Neural progenitor cell (in vitro differentiated cells): ENCODE measurements around the gene OR6C6. TPM values are rescaled to one million over a fixed set of nuclear protein-coding genes. Genes with fewer than 3 reads are reported as not detected.

Experiments
- DNase-seq: peaks from one replicate; pipeline ENCODE4 v3.0.0-alpha.2; 2016; ENCODE audit warnings: low spot score
- H2AFZ ChIP-seq: fragments of 200-600 bp; sonication (generic); replicated peaks from 2 replicates; pipeline ENCODE4 v1.6.1; 2016; ENCODE audit warnings: antibody characterized with exemption
- H3F3A ChIP-seq: fragments of 200-600 bp; sonication (generic); 2 replicates; pipeline ENCODE4 v1.6.1; 2016; ENCODE audit warnings: antibody characterized with exemption, low read depth
- H3K27ac ChIP-seq: fragments of 200-600 bp; sonication (generic); 2 replicates; pipeline ENCODE4 v1.5.1; 2016; ENCODE audit warnings: mild to moderate bottlenecking
- H3K27me3 ChIP-seq: fragments of 200-600 bp; sonication (generic); 2 replicates; pipeline ENCODE4 v1.6.1; 2016; ENCODE audit warnings: mild to moderate bottlenecking, moderate library complexity
- H3K36me3 ChIP-seq: fragments of 200-600 bp; sonication (generic); 2 replicates; pipeline ENCODE4 v1.5.1; 2016
- H3K4me1 ChIP-seq: fragments of 200-600 bp; sonication (generic); 2 replicates; pipeline ENCODE4 v1.6.1; 2016; ENCODE audit warnings: mixed run types
- H3K4me2 ChIP-seq: fragments of 200-600 bp; sonication (generic); 2 replicates; pipeline ENCODE4 v1.6.1; 2016
- H3K4me3 ChIP-seq: fragments of 200-600 bp; sonication (generic); 2 replicates; pipeline ENCODE4 v1.5.1; 2016
- H3K79me2 ChIP-seq: fragments of 200-600 bp; sonication (generic); 2 replicates; pipeline ENCODE4 v1.6.1; 2016; ENCODE audit warnings: low read depth
- H3K9ac ChIP-seq: fragments of 200-600 bp; sonication (generic); 2 replicates; pipeline ENCODE4 v1.6.1; 2016
- H3K9me3 ChIP-seq: fragments of 200-600 bp; sonication (generic); 2 replicates; pipeline ENCODE4 v1.5.1; 2016; ENCODE audit warnings: low read depth
- H4K20me1 ChIP-seq: fragments of 200-600 bp; sonication (generic); 2 replicates; pipeline ENCODE4 v1.6.1; 2016; ENCODE audit warnings: low read depth
- H3K27ac Mint-ChIP-seq: 3 replicates; pipeline ENCODE4 v1.8.0; 2021; ENCODE audit warnings: mixed read lengths
- H3K27me3 Mint-ChIP-seq: 2 replicates; pipeline ENCODE4 v1.8.0; 2022; ENCODE audit warnings: low read depth, mild to moderate bottlenecking, inconsistent platforms, moderate library complexity, mixed read lengths; ENCODE audit not compliant: insufficient read depth
- H3K36me3 Mint-ChIP-seq: 3 replicates; pipeline ENCODE4 v1.8.0; 2021; ENCODE audit warnings: mixed read lengths
- H3K4me1 Mint-ChIP-seq: 3 replicates; pipeline ENCODE4 v1.8.0; 2021; ENCODE audit warnings: mixed read lengths
- H3K4me3 Mint-ChIP-seq: 3 replicates; pipeline ENCODE4 v1.8.0; 2021; ENCODE audit warnings: mild to moderate bottlenecking, moderate library complexity, mixed read lengths
- H3K9me3 Mint-ChIP-seq: 3 replicates; pipeline ENCODE4 v1.8.0; 2020; ENCODE audit warnings: mixed read lengths
- EZH2 ChIP-seq: fragments of 200-600 bp; sonication (generic); IDR thresholded peaks from 2 replicates; pipeline ENCODE4 v1.6.1; 2017; ENCODE audit warnings: antibody characterized with exemption, mild to moderate bottlenecking, moderate library complexity
- EZH2phosphoT487 ChIP-seq: fragments of 200-600 bp; sonication (generic); IDR thresholded peaks from 2 replicates; pipeline ENCODE4 v1.6.1; 2017; ENCODE audit warnings: antibody characterized with exemption
- total RNA-seq: library from RNA; depleted of rRNA; stranded (reverse); fragments of >200 nt; gene quantifications from 2 replicates; pipeline ENCODE4 v1.2.3, GENCODE V29; 2015; ENCODE audit warnings: low replicate concordance
- TF ChIP-seq, protein P1 (sequence below): fragments of 200-600 bp; sonication (generic); IDR thresholded peaks from 2 replicates; pipeline ENCODE4 v1.5.1; 2017; ENCODE audit warnings: antibody characterized with exemption, mild to moderate bottlenecking

Gene OR6C6
- total RNA-seq, 1 donor from 2014 or later = not detected

DNA sequence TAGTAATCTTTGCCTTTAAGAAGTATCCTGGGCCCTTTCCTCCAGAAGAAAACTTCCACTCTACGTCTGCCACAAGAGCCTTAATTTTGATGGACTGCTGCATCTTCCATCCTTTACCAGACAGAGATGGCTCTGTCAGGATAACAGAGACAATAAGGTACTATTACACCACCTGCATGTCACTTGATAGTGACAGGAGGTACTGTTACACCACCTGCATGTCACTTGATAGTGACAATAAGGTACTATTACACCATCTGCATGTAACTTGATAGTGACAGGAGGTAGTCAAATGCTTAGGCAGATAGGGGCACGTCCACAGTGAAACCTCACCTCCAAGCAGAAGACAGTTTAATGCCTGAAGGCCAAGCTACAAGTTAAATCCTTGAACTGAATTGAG, 38.1 kb downstream of the OR6C6 start:
- Histone ChIP-seq H3K4me2 (no peak overlapping the region), H3K9ac (no peak overlapping the region), H3K27ac (no peak overlapping the region), H4K20me1 (no peaks in the 10 kb centered on the region), H3K79me2 (no peaks in the 10 kb centered on the region), H3F3A (no peaks in the 10 kb centered on the region), H3K4me3 (no peak overlapping the region), H2AFZ (no peak overlapping the region), H3K36me3 (no peaks in the 10 kb centered on the region), H3K9me3 (no peaks in the 10 kb centered on the region), H3K4me1 (no peaks in the 10 kb centered on the region), H3K27me3 (no peaks in the 10 kb centered on the region)
- H3K27me3 Mint-ChIP-seq = no peaks in the 10 kb centered on the region
- DNase-seq = no peak
- no peaks in the 10 kb centered on the region for H3K36me3 Mint-ChIP-seq
- no peak overlapping the region for H3K27ac Mint-ChIP-seq
- no peak overlapping the region for H3K4me3 Mint-ChIP-seq
- no peaks in the 10 kb centered on the region for H3K4me1 Mint-ChIP-seq
- TF ChIP-seq EZH2 (no peak), EZH2phosphoT487 (no peak)
- TF ChIP-seq, protein P1, sequence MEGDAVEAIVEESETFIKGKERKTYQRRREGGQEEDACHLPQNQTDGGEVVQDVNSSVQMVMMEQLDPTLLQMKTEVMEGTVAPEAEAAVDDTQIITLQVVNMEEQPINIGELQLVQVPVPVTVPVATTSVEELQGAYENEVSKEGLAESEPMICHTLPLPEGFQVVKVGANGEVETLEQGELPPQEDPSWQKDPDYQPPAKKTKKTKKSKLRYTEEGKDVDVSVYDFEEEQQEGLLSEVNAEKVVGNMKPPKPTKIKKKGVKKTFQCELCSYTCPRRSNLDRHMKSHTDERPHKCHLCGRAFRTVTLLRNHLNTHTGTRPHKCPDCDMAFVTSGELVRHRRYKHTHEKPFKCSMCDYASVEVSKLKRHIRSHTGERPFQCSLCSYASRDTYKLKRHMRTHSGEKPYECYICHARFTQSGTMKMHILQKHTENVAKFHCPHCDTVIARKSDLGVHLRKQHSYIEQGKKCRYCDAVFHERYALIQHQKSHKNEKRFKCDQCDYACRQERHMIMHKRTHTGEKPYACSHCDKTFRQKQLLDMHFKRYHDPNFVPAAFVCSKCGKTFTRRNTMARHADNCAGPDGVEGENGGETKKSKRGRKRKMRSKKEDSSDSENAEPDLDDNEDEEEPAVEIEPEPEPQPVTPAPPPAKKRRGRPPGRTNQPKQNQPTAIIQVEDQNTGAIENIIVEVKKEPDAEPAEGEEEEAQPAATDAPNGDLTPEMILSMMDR = no peak
- no peaks in the 10 kb centered on the region for H3K9me3 Mint-ChIP-seq

DNA sequence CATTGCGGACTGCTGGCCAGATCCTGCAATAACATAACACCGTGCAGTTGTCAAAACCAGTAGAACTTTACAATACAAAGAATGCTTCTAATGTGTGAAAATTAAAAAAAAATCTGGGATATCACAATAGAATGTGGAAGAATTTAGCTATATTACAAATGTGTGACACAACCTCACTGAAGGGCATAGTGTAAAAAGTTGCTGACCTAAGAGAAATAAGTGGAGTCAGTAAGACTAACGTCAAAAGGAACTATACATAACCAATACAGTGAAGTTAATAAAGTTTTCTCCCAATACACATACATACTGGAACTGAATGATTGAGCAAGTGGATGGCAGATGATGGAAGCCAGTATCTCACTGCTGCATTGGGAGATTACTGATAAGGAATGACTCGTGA, 39.5 kb downstream of the OR6C6 start:
- H3K4me3 ChIP-seq = no peak overlapping the region
- H2AFZ ChIP-seq = no peak overlapping the region
- H3K27ac Mint-ChIP-seq = no peak overlapping the region
- TF ChIP-seq, protein P1 = no peak
- TF ChIP-seq EZH2phosphoT487 (no peak), EZH2 (no peak)
- no peaks in the 10 kb centered on the region for H3K27me3 ChIP-seq
- H3K9ac ChIP-seq = no peak overlapping the region
- H3K27me3 Mint-ChIP-seq = no peaks in the 10 kb centered on the region
- DNase-seq = no peak
- H3K79me2 ChIP-seq = no peaks in the 10 kb centered on the region
- H3K9me3 ChIP-seq = no peaks in the 10 kb centered on the region
- H3K27ac ChIP-seq = no peak overlapping the region
- no peaks in the 10 kb centered on the region for H3K36me3 ChIP-seq
- no peaks in the 10 kb centered on the region for H3K9me3 Mint-ChIP-seq
- no peaks in the 10 kb centered on the region for H3F3A ChIP-seq
- H3K4me1 ChIP-seq = no peaks in the 10 kb centered on the region
- no peak overlapping the region for H3K4me3 Mint-ChIP-seq
- H3K36me3 Mint-ChIP-seq = no peaks in the 10 kb centered on the region
- no peaks in the 10 kb centered on the region for H3K4me1 Mint-ChIP-seq
- no peak overlapping the region for H3K4me2 ChIP-seq
- H4K20me1 ChIP-seq = no peaks in the 10 kb centered on the region

DNA sequence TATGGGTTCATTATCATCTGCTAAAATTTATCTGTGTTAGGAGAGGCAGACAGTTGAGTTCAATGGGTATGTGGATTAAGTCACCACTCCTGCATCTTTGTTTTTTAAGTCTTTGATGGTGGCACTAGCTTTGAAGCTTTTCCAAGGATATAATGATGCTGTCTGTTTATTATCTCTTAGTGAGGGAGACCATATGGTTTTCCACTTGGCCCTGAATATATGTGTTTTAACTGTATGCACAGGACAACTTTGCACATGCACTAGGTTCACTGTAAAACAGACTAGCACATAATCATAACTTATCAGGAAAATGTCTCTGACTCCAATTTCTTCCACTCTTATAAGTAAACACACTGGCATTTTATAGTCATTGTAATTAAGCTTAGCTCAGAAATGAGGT, 43.1 kb downstream of the OR6C6 start:
- Mint-ChIP-seq H3K9me3 (no peaks in the 10 kb centered on the region), H3K27ac (no peak overlapping the region), H3K4me3 (no peak overlapping the region), H3K4me1 (no peaks in the 10 kb centered on the region), H3K27me3 (no peaks in the 10 kb centered on the region), H3K36me3 (no peaks in the 10 kb centered on the region)
- no peak overlapping the region for H2AFZ ChIP-seq
- no peaks in the 10 kb centered on the region for H3K27me3 ChIP-seq
- no peaks in the 10 kb centered on the region for H3K79me2 ChIP-seq
- H3K9ac ChIP-seq = no peak overlapping the region
- no peaks in the 10 kb centered on the region for H3K36me3 ChIP-seq
- H3F3A ChIP-seq = no peaks in the 10 kb centered on the region
- H4K20me1 ChIP-seq = no peaks in the 10 kb centered on the region
- no peak for DNase-seq
- H3K9me3 ChIP-seq = no peaks in the 10 kb centered on the region
- H3K4me3 ChIP-seq = no peak overlapping the region
- H3K27ac ChIP-seq = no peak overlapping the region
- no peak overlapping the region for H3K4me2 ChIP-seq
- TF ChIP-seq EZH2phosphoT487 = no peak
- no peak for TF ChIP-seq EZH2
- TF ChIP-seq, protein P1 = no peak
- no peaks in the 10 kb centered on the region for H3K4me1 ChIP-seq

DNA sequence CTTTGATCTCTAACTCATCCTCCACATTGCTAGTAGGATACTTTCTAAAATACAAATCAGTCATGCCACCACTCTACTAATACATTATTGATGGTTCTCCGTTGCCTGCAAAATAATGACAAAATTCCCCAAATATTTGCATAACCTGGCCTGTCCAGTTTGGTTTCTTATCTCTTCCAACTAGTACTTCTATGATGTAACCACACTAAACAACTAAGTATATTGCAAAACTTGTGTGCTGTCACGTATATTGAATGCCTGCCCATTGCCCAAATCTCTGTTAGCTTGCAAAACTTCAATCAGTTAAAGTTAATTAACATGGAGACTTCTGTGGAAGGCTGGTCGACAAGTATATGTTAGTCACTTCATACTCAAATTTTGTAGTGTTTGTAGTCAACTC, 45.4 kb downstream of the OR6C6 start:
- no peaks in the 10 kb centered on the region for H4K20me1 ChIP-seq
- H2AFZ ChIP-seq = no peak overlapping the region
- no peak overlapping the region for H3K4me2 ChIP-seq
- no peaks in the 10 kb centered on the region for H3K79me2 ChIP-seq
- no peak overlapping the region for H3K4me3 ChIP-seq
- no peaks in the 10 kb centered on the region for H3K9me3 ChIP-seq
- no peak for DNase-seq
- H3K9ac ChIP-seq = no peak overlapping the region
- Mint-ChIP-seq H3K27ac (no peak overlapping the region), H3K4me1 (peaks cover 5% of the 10 kb centered on the region), H3K4me3 (no peak overlapping the region), H3K27me3 (no peaks in the 10 kb centered on the region), H3K9me3 (no peaks in the 10 kb centered on the region), H3K36me3 (no peaks in the 10 kb centered on the region)
- no peak overlapping the region for H3K27ac ChIP-seq
- H3F3A ChIP-seq = no peaks in the 10 kb centered on the region
- no peaks in the 10 kb centered on the region for H3K4me1 ChIP-seq
- H3K36me3 ChIP-seq = no peaks in the 10 kb centered on the region
- no peak for TF ChIP-seq EZH2
- no peak for TF ChIP-seq EZH2phosphoT487
- TF ChIP-seq, protein P1 = no peak
- no peaks in the 10 kb centered on the region for H3K27me3 ChIP-seq
